ENCODE data around the gene NKD1. TPM values are rescaled to one million over a fixed set of nuclear protein-coding genes. Genes with fewer than 3 reads are reported as not detected.

The NKD1 gene
- total and polyA plus RNA-seq, 2 of the 8 experiments (the other 6 are each of a cell fraction or from before 2014, with no cell fraction given), result 0.70 to 4.5 TPM

- TF ChIP-seq SP2 (IDR thresholded peaks at IDR 0.05; ENCODE audit: low read length), result no peak
- no peak for TF ChIP-seq EGR1 (IDR thresholded peaks at IDR 0.05; ENCODE audit: borderline replicate concordance, low read depth, low read length)
- no peak for TF ChIP-seq POU5F1 (IDR thresholded peaks at IDR 0.05; ENCODE audit: low read depth, low read length)
- no peak for TF ChIP-seq JUN (IDR thresholded peaks at IDR 0.05; ENCODE audit: low read depth, low read length)
- no peak for TF ChIP-seq EP300 (IDR thresholded peaks at IDR 0.05; ENCODE audit: borderline replicate concordance in 1 of 2, low read depth in 2 of 2, low read length in 2 of 2)
Measured at GRCh38 chr16:50631249-50631984, 83.2 kb downstream of the NKD1 start (continued).

Measured in H1 (cell line).